ENCODE measurements around the gene SLC16A5.
A peak's percentile ranks its signal among the peaks of the same experiment; 100 is the strongest.

DNA sequence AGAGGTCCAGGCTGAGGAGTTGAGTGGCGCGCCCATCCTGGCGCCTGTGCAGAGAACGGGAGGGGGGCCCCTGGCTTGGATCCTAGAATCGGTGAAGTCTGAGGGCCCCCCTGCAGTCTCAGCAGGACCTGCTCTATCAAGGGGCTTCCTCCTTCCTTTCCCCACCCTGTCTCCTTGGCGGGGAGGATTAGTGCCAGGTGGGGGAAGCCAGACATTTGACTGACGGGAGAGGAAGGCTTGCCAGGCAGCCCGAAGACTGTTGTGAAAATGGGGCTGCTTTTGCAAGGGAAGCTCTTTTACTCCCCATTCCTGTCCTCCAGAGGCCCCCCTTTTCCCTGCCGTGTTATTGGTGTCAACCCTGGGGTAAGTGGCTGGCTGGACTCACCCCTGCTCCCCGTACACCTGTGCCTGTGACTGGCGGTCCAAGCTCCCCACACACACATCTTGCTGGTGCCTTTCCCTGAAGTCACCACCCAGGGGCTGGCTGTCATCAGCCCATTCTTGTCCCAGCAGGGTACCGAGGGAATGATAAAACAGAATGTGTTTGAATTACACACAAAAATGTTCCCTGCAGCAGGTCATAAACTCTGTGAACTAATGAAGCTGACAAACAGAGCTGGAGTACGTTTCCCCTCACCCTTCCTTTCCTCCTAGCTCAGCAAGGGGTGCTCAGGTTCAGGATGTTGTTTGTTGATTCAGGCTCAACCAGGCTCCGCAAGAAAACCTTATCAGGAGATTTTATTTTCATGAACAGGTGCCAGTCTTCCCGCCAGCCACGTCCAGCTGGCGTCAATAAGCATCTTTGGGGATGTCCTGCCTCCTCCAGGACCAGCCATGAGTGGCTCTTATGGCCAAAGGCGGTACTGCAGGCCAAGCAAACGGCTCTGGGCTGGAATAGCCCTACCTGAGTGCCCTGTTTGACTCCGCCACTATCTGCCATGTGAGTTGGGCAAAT is 17.6 kb downstream of the SLC16A5 start:
- TF ChIP-seq, protein P1, sequence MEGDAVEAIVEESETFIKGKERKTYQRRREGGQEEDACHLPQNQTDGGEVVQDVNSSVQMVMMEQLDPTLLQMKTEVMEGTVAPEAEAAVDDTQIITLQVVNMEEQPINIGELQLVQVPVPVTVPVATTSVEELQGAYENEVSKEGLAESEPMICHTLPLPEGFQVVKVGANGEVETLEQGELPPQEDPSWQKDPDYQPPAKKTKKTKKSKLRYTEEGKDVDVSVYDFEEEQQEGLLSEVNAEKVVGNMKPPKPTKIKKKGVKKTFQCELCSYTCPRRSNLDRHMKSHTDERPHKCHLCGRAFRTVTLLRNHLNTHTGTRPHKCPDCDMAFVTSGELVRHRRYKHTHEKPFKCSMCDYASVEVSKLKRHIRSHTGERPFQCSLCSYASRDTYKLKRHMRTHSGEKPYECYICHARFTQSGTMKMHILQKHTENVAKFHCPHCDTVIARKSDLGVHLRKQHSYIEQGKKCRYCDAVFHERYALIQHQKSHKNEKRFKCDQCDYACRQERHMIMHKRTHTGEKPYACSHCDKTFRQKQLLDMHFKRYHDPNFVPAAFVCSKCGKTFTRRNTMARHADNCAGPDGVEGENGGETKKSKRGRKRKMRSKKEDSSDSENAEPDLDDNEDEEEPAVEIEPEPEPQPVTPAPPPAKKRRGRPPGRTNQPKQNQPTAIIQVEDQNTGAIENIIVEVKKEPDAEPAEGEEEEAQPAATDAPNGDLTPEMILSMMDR (IDR thresholded peaks at IDR 0.05): peak; percentile 71 to 88 (median 84)
- TF ChIP-seq POLR2A (IDR thresholded peaks at IDR 0.05) (no peak), POLR2AphosphoS5 (IDR thresholded peaks at IDR 0.05) (no peak)
